Measurements from ENCODE around the gene SLC26A8. TPM values are rescaled to one million over a fixed set of nuclear protein-coding genes. Genes with fewer than 3 reads are reported as not detected.

SLC26A8 gene
- total RNA-seq, 1 experiment from 2014 or later, result not detected

- DNase-seq (ENCODE audit: low read depth in 1 of 2, low spot score in 2 of 2), result no peak
- Histone ChIP-seq H3K9me3 (replicated peaks) (no peaks in the 10 kb centered on the region), H3K27me3 (replicated peaks) (no peaks in the 10 kb centered on the region), H3K4me3 (no peak overlapping the region), H3K27ac (no peak overlapping the region), H3K36me3 (peaks cover 30% of the 10 kb centered on the region), H3K4me1 (replicated peaks) (no peaks in the 10 kb centered on the region)
These were observed 40.4 kb upstream of the SLC26A8 start for GRCh38 chr6:36064770-36065396.

GRCh38 chr6:36063318-36064060, 39.0 kb upstream of the SLC26A8 start:
- H3K27ac ChIP-seq, result no peak overlapping the region
- no peaks in the 10 kb centered on the region for H3K27me3 ChIP-seq (replicated peaks)
- no peak overlapping the region for H3K4me3 ChIP-seq
- peaks cover 37% of the 10 kb centered on the region for H3K36me3 ChIP-seq
- DNase-seq (ENCODE audit: low read depth in 1 of 2, low spot score in 2 of 2), result no peak
- no peaks in the 10 kb centered on the region for H3K9me3 ChIP-seq (replicated peaks)
- H3K4me1 ChIP-seq (replicated peaks), result no peaks in the 10 kb centered on the region

GRCh38 chr6:36062247-36062646, 37.8 kb upstream of the SLC26A8 start:
- Histone ChIP-seq H3K4me3 (no peak overlapping the region), H3K36me3 (peaks cover 37% of the 10 kb centered on the region), H3K27me3 (replicated peaks) (no peaks in the 10 kb centered on the region), H3K27ac (no peak overlapping the region), H3K4me1 (replicated peaks) (no peaks in the 10 kb centered on the region), H3K9me3 (replicated peaks) (no peaks in the 10 kb centered on the region)
- DNase-seq (ENCODE audit: low read depth in 1 of 2, low spot score in 2 of 2), result no peak

GRCh38 chr6:36061236-36061635, 36.8 kb upstream of the SLC26A8 start:
- DNase-seq (ENCODE audit: low read depth in 1 of 2, low spot score in 2 of 2), result no peak
- no peaks in the 10 kb centered on the region for H3K27me3 ChIP-seq (replicated peaks)

GRCh38 chr6:36056178-36056577, 31.7 kb upstream of the SLC26A8 start:
- Histone ChIP-seq H3K27ac (no peak overlapping the region), H3K36me3 (peaks cover 34% of the 10 kb centered on the region), H3K9me3 (replicated peaks) (no peaks in the 10 kb centered on the region), H3K4me3 (no peak overlapping the region), H3K4me1 (replicated peaks) (no peaks in the 10 kb centered on the region), H3K27me3 (replicated peaks) (no peaks in the 10 kb centered on the region)
- no peak for DNase-seq (ENCODE audit: low read depth in 1 of 2, low spot score in 2 of 2)

More at GRCh38 chr6:36061236-36061635, 36.8 kb upstream of the SLC26A8 start:
- no peak overlapping the region for H3K27ac ChIP-seq
- no peak overlapping the region for H3K4me3 ChIP-seq
- no peaks in the 10 kb centered on the region for H3K4me1 ChIP-seq (replicated peaks)
- H3K9me3 ChIP-seq (replicated peaks), result no peaks in the 10 kb centered on the region
- peaks cover 37% of the 10 kb centered on the region for H3K36me3 ChIP-seq

- Histone ChIP-seq H3K27ac (no peak overlapping the region), H3K4me3 (no peak overlapping the region)
- no peak for DNase-seq (ENCODE audit: low read depth in 1 of 2, low spot score in 2 of 2)
These were observed 30.5 kb upstream of the SLC26A8 start for GRCh38 chr6:36054956-36055355.

GRCh38 chr6:36054415-36054814, 30.0 kb upstream of the SLC26A8 start:
- no peak for DNase-seq (ENCODE audit: low read depth in 1 of 2, low spot score in 2 of 2)

More at GRCh38 chr6:36054956-36055355, 30.5 kb upstream of the SLC26A8 start:
- H3K27me3 ChIP-seq (replicated peaks), result no peaks in the 10 kb centered on the region
- H3K36me3 ChIP-seq, result peaks cover 23% of the 10 kb centered on the region
- H3K9me3 ChIP-seq (replicated peaks), result no peaks in the 10 kb centered on the region
- no peaks in the 10 kb centered on the region for H3K4me1 ChIP-seq (replicated peaks)

GRCh38 chr6:36053878-36054277, 29.4 kb upstream of the SLC26A8 start:
- H3K27me3 ChIP-seq (replicated peaks), result no peaks in the 10 kb centered on the region
- H3K4me3 ChIP-seq, result no peak overlapping the region
- H3K4me1 ChIP-seq (replicated peaks), result no peaks in the 10 kb centered on the region
- no peak overlapping the region for H3K27ac ChIP-seq
- H3K36me3 ChIP-seq, result peaks cover 18% of the 10 kb centered on the region
- H3K9me3 ChIP-seq (replicated peaks), result no peaks in the 10 kb centered on the region
- DNase-seq (ENCODE audit: low read depth in 1 of 2, low spot score in 2 of 2), result no peak

More at GRCh38 chr6:36054415-36054814, 30.0 kb upstream of the SLC26A8 start:
- Histone ChIP-seq H3K4me3 (no peak overlapping the region), H3K4me1 (replicated peaks) (no peaks in the 10 kb centered on the region), H3K36me3 (peaks cover 18% of the 10 kb centered on the region), H3K9me3 (replicated peaks) (no peaks in the 10 kb centered on the region), H3K27ac (no peak overlapping the region), H3K27me3 (replicated peaks) (no peaks in the 10 kb centered on the region)

GRCh38 chr6:36052097-36052496, 27.7 kb upstream of the SLC26A8 start:
- Histone ChIP-seq H3K27me3 (replicated peaks) (no peaks in the 10 kb centered on the region), H3K4me1 (replicated peaks) (no peaks in the 10 kb centered on the region), H3K4me3 (no peak overlapping the region), H3K9me3 (replicated peaks) (no peaks in the 10 kb centered on the region), H3K36me3 (peaks cover 18% of the 10 kb centered on the region), H3K27ac (no peak overlapping the region)
- DNase-seq (ENCODE audit: low read depth in 1 of 2, low spot score in 2 of 2), result no peak

- no peak for DNase-seq (ENCODE audit: low read depth in 1 of 2, low spot score in 2 of 2)
- Histone ChIP-seq H3K27me3 (replicated peaks) (no peaks in the 10 kb centered on the region), H3K4me3 (no peak overlapping the region), H3K4me1 (replicated peaks) (no peaks in the 10 kb centered on the region), H3K27ac (no peak overlapping the region), H3K9me3 (replicated peaks) (no peaks in the 10 kb centered on the region), H3K36me3 (peaks cover 18% of the 10 kb centered on the region)
These were observed 26.7 kb upstream of the SLC26A8 start for GRCh38 chr6:36050947-36051710.

- DNase-seq (ENCODE audit: low read depth in 1 of 2, low spot score in 2 of 2), result no peak
- Histone ChIP-seq H3K9me3 (replicated peaks) (no peaks in the 10 kb centered on the region), H3K36me3 (peaks cover 18% of the 10 kb centered on the region), H3K27ac (no peak overlapping the region), H3K27me3 (replicated peaks) (no peaks in the 10 kb centered on the region), H3K4me3 (no peak overlapping the region), H3K4me1 (replicated peaks) (no peaks in the 10 kb centered on the region)
These were observed 25.9 kb upstream of the SLC26A8 start for GRCh38 chr6:36050305-36050704.

GRCh38 chr6:36049582-36049981, 25.1 kb upstream of the SLC26A8 start:
- no peak for DNase-seq (ENCODE audit: low read depth in 1 of 2, low spot score in 2 of 2)
- Histone ChIP-seq H3K9me3 (replicated peaks) (no peaks in the 10 kb centered on the region), H3K36me3 (peaks cover 13% of the 10 kb centered on the region), H3K4me1 (replicated peaks) (no peaks in the 10 kb centered on the region), H3K27me3 (replicated peaks) (no peaks in the 10 kb centered on the region), H3K4me3 (no peak overlapping the region), H3K27ac (no peak overlapping the region)

- Histone ChIP-seq H3K27me3 (replicated peaks) (no peaks in the 10 kb centered on the region), H3K36me3 (no peaks in the 10 kb centered on the region; the same call in 1 of the 2 replicates), H3K4me3 (no peak overlapping the region), H3K27ac (no peak overlapping the region), H3K4me1 (replicated peaks) (no peaks in the 10 kb centered on the region), H3K9me3 (replicated peaks) (no peaks in the 10 kb centered on the region)
- DNase-seq (ENCODE audit: low read depth in 1 of 2, low spot score in 2 of 2), result no peak
These were observed 18.3 kb upstream of the SLC26A8 start for GRCh38 chr6:36042618-36043260.
